SK-N-SH (cell line): ENCODE results near the gene AGMAT. TPM values are rescaled to one million over a fixed set of nuclear protein-coding genes. Genes with fewer than 3 reads are reported as not detected.

Source experiments
- CTCF ChIA-PET: fragments of 300-600, 350-600 bp; formaldehyde crosslinking; extraction: SDS; loops from one replicate; lab custom pipeline; 2021; lab: Yijun Ruan, JAX
- POLR2A ChIA-PET: fragments of 350-600 bp; sonication (Branson Sonifier 250); formaldehyde crosslinking; extraction: SDS; loops from one replicate; lab custom pipeline; 2020; ENCODE audit warnings: antibody characterized with exemption, inconsistent platforms; lab: Yijun Ruan, JAX
- DNase-seq: peaks from one replicate; pipeline ENCODE4 v3.0.0; 2012
- H2AFZ ChIP-seq: fragments of 200-600 bp; sonication (generic); 2 replicates; pipeline ENCODE4 v1.8.1; 2016; ENCODE audit warnings: antibody characterized with exemption, mild to moderate bottlenecking, low read depth
- H3F3A ChIP-seq: fragments of 200-600 bp; sonication (generic); replicated peaks from 2 replicates; pipeline ENCODE3; 2016; ENCODE audit warnings: antibody characterized with exemption, mild to moderate bottlenecking; ENCODE audit not compliant: insufficient read depth
- H3K27ac ChIP-seq, 2 experiments: fragments of 200-500 bp in 1 of 2; fragments of 200-600 bp in 1 of 2; sonication (Bioruptor generic) in 1 of 2; sonication (generic), shearing (Covaris generic) in 1 of 2; 2 replicates each; pipeline versions ENCODE4 v1.5.1 to v1.6.1; 2014 to 2016; ENCODE audit warnings: low read depth in 2 of 2, inconsistent platforms in 1 of 2, low read length in 1 of 2, mild to moderate bottlenecking in 1 of 2, mixed read lengths in 1 of 2
- H3K27me3 ChIP-seq: fragments of 200-600 bp; sonication (generic), shearing (Covaris generic); 2 replicates; pipeline ENCODE4 v1.6.1; 2016; ENCODE audit warnings: mixed run types; ENCODE audit not compliant: insufficient read depth
- H3K36me3 ChIP-seq, 2 experiments: fragments of 200-500 bp in 1 of 2; fragments of 200-600 bp in 1 of 2; sonication (Bioruptor generic) in 1 of 2; sonication (generic) in 1 of 2; replicated peaks in 1 of 2; 2 replicates each; pipeline versions ENCODE3 to v1.5.1; 2014 to 2016; ENCODE audit warnings: low read length in 1 of 2, mild to moderate bottlenecking in 1 of 2; ENCODE audit not compliant: insufficient read depth in 2 of 2, control insufficient read depth in 1 of 2
- H3K4me1 ChIP-seq, 2 experiments: fragments of 200-500 bp in 1 of 2; fragments of 200-600 bp in 1 of 2; sonication (Bioruptor generic) in 1 of 2; sonication (generic), shearing (Covaris generic) in 1 of 2; 2 replicates each; pipeline versions ENCODE4 v1.5.1 to v1.6.1; 2014 to 2016; ENCODE audit warnings: low read depth in 1 of 2, low read length in 1 of 2, mixed run types in 1 of 2; ENCODE audit not compliant: insufficient read depth in 2 of 2, control insufficient read depth in 1 of 2
- H3K4me2 ChIP-seq: fragments of 200-600 bp; sonication (generic), shearing (Covaris generic); 2 replicates; pipeline ENCODE4 v1.6.1; 2017; ENCODE audit warnings: mixed run types
- H3K4me3 ChIP-seq, 2 experiments: fragments of 200-500 bp in 1 of 2; fragments of 200-600 bp in 1 of 2; sonication (Bioruptor generic) in 1 of 2; sonication (generic), shearing (Covaris generic) in 1 of 2; 2 replicates each; pipeline versions ENCODE4 v1.5.1 to v1.8.1; 2014 to 2016; ENCODE audit warnings: low read depth in 2 of 2, inconsistent platforms in 1 of 2, low read length in 1 of 2, mild to moderate bottlenecking in 1 of 2, mixed read lengths in 1 of 2, moderate library complexity in 1 of 2
- H3K79me2 ChIP-seq: fragments of 200-600 bp; sonication (generic); 2 replicates; pipeline ENCODE4 v1.8.1; 2017; ENCODE audit warnings: mild to moderate bottlenecking; ENCODE audit not compliant: insufficient read depth
- H3K9ac ChIP-seq: fragments of 200-600 bp; sonication (generic); 2 replicates; pipeline ENCODE4 v1.6.1; 2017; ENCODE audit warnings: mixed run types
- H3K9me2 ChIP-seq: fragments of 200-600 bp; sonication (generic); 2 replicates; pipeline ENCODE4 v1.6.1; 2017; ENCODE audit warnings: mixed run types
- H3K9me3 ChIP-seq: fragments of 200-600 bp; sonication (generic); 2 replicates; pipeline ENCODE4 v1.6.1; 2017; ENCODE audit warnings: mixed run types, mild to moderate bottlenecking, moderate library complexity
- H4K20me1 ChIP-seq: fragments of 200-600 bp; sonication (generic); 2 replicates; pipeline ENCODE4 v1.6.1; 2017; ENCODE audit warnings: mild to moderate bottlenecking, mixed run types; ENCODE audit not compliant: insufficient read depth
- CHD2 ChIP-seq: fragments of 150-350 bp; IDR thresholded peaks from 2 replicates; pipeline ENCODE4 v1.6.1; 2018; ENCODE audit warnings: low read length; ENCODE audit not compliant: partially characterized antibody
- CTCF ChIP-seq: fragments of 200-600 bp; sonication (generic); IDR thresholded peaks from 2 replicates; pipeline ENCODE4 v1.6.1; 2017; ENCODE audit warnings: antibody characterized with exemption, mild to moderate bottlenecking, moderate library complexity
- EP300 ChIP-seq, 2 experiments: IDR thresholded peaks; 2 replicates each; pipeline versions ENCODE4 v1.4.0 to v1.6.1; 2012; ENCODE audit warnings: borderline replicate concordance in 1 of 2, low read depth in 1 of 2, low read length in 1 of 2
- FOXJ3 ChIP-seq: sonication (generic); formaldehyde crosslinking; IDR thresholded peaks from 2 replicates; pipeline ENCODE4 v1.5.1; 2020; ENCODE audit warnings: mild to moderate bottlenecking, missing genetic modification reagents
- GABPA ChIP-seq: IDR thresholded peaks from 2 replicates; pipeline ENCODE4 v1.4.0; 2012; ENCODE audit warnings: low read depth, mild to moderate bottlenecking
- IRF3 ChIP-seq: fragments of 150-350 bp; IDR thresholded peaks from 2 replicates; pipeline ENCODE4 v1.6.1; 2016; ENCODE audit warnings: mild to moderate bottlenecking, low read depth, low read length
- JUND ChIP-seq: IDR thresholded peaks from 2 replicates; pipeline ENCODE4 v1.4.0; 2012
- MAX ChIP-seq: IDR thresholded peaks from 2 replicates; pipeline ENCODE4 v1.4.0; 2012; ENCODE audit warnings: low read depth
- MEF2A ChIP-seq: IDR thresholded peaks from 2 replicates; pipeline ENCODE4 v1.4.0; 2012; ENCODE audit warnings: low read depth, borderline replicate concordance
- MXI1 ChIP-seq: IDR thresholded peaks from 2 replicates; pipeline ENCODE4 v1.6.1; 2012; ENCODE audit warnings: mild to moderate bottlenecking, low read depth, low read length, improper control_type of control experiment
- NFIC ChIP-seq: IDR thresholded peaks from 2 replicates; pipeline ENCODE4 v1.4.0; 2012; ENCODE audit warnings: borderline replicate concordance
- NRF1 ChIP-seq: IDR thresholded peaks from 2 replicates; pipeline ENCODE4 v1.6.1; 2012; ENCODE audit warnings: low read depth, mild to moderate bottlenecking, low read length
- RAD21 ChIP-seq: IDR thresholded peaks from 2 replicates; pipeline ENCODE4 v1.6.1; 2012; ENCODE audit warnings: mild to moderate bottlenecking, low read length
- RCOR1 ChIP-seq: fragments of 150-350 bp; IDR thresholded peaks from 2 replicates; pipeline ENCODE4 v1.6.1; 2017; ENCODE audit warnings: antibody characterized with exemption, low read length
- RXRA ChIP-seq: IDR thresholded peaks from 2 replicates; pipeline ENCODE4 v1.4.0; 2012; ENCODE audit warnings: low read depth, mild to moderate bottlenecking, borderline replicate concordance
- SIN3A ChIP-seq: IDR thresholded peaks from 2 replicates; pipeline ENCODE4 v1.6.1; 2012; ENCODE audit warnings: low read depth, mild to moderate bottlenecking, low read length, moderate library complexity, borderline replicate concordance
- SMC3 ChIP-seq: IDR thresholded peaks from 2 replicates; pipeline ENCODE4 v1.6.1; 2012; ENCODE audit warnings: low read depth, low read length, improper control_type of control experiment
- TAF1 ChIP-seq: IDR thresholded peaks from 2 replicates; pipeline ENCODE4 v1.6.1; 2012; ENCODE audit warnings: low read depth, mild to moderate bottlenecking, low read length, moderate library complexity, borderline replicate concordance
- TCF12 ChIP-seq: IDR thresholded peaks from 2 replicates; pipeline ENCODE4 v1.4.0; 2012
- TEAD4 ChIP-seq: IDR thresholded peaks from 2 replicates; pipeline ENCODE4 v1.4.0; 2012; ENCODE audit warnings: mild to moderate bottlenecking, borderline replicate concordance; ENCODE audit not compliant: insufficient read depth
- USF1 ChIP-seq: IDR thresholded peaks from 2 replicates; pipeline ENCODE4 v1.4.0; 2012; ENCODE audit warnings: low read depth, borderline replicate concordance
- USF2 ChIP-seq: fragments of 150-350 bp; IDR thresholded peaks from 2 replicates; pipeline ENCODE4 v1.6.1; 2017; ENCODE audit warnings: antibody characterized with exemption, low read length, low read depth, borderline replicate concordance
- YY1 ChIP-seq: IDR thresholded peaks from 2 replicates; pipeline ENCODE4 v1.4.0; 2012; ENCODE audit warnings: low read depth, mild to moderate bottlenecking
- WGBS: methylation state at CpG from one replicate; pipeline ENCODE4 v1.1.6; 2017; ENCODE audit warnings: low lambda C conversion rate; 5-methylcytosine and 5-hydroxymethylcytosine counted together
- polyA plus RNA-seq, 3 experiments: library from polyadenylated mRNA; depleted of rRNA; stranded (reverse); fragments of >200 nt; gene quantifications; 2 replicates each; pipeline ENCODE4 v1.2.3, GENCODE V29; 2012

The AGMAT gene
- polyA plus RNA-seq, 1 of the 3 experiments (the other 2 are of a cell fraction): 0.66 TPM

GRCh38 chr1:15592285-15592684 is 7.4 kb upstream of the AGMAT start:
- H3K9me3 ChIP-seq: no peaks in the 10 kb centered on the region
- H3K9ac ChIP-seq: no peak overlapping the region
- CTCF ChIA-PET: interaction anchor here (0.8 to 3.2 kb wide), 2 partner anchors 16 to 149 kb away, joined by 3 to 14 read pairs; no protein-coding TSS in a partner anchor
- H3F3A ChIP-seq: peaks cover 3% of the 10 kb centered on the region
- POLR2A ChIA-PET: no interaction called here
- TF ChIP-seq JUND (no peak), RCOR1 (no peak), MAX (no peak), TEAD4 (no peak), TCF12 (no peak), SIN3A (no peak), RXRA (no peak), NFIC (no peak), RAD21 (no peak)
- no peaks in the 10 kb centered on the region for H3K27me3 ChIP-seq
- no peaks in the 10 kb centered on the region for H4K20me1 ChIP-seq
- no peaks in the 10 kb centered on the region for H3K79me2 ChIP-seq
- no peaks in the 10 kb centered on the region for H3K9me2 ChIP-seq
- DNase-seq: no peak
- no peak overlapping the region for H3K27ac ChIP-seq
- H3K4me1 ChIP-seq: no peaks in the 10 kb centered on the region
- no peak overlapping the region for H2AFZ ChIP-seq
- no peaks in the 10 kb centered on the region for H3K36me3 ChIP-seq
- H3K4me3 ChIP-seq: no peak overlapping the region
- WGBS: 83% methylated on average over 5 of the region's 5 CpGs
- no peak overlapping the region for H3K4me2 ChIP-seq

GRCh38 chr1:15583016-15583706 is 1.7 kb downstream of the AGMAT start:
- no peaks in the 10 kb centered on the region for H3K4me1 ChIP-seq
- no peak overlapping the region for H3K4me3 ChIP-seq
- TF ChIP-seq SIN3A (no peak), USF1 (no peak), GABPA (no peak), NRF1 (no peak), IRF3 (no peak), MXI1 (no peak), TEAD4 (no peak), JUND (no peak), MEF2A (no peak), YY1 (no peak), RAD21 (no peak), EP300 (IDR thresholded peaks at IDR 0.05; ENCODE audit: borderline replicate concordance in 1 of 2, low read depth in 1 of 2, low read length in 1 of 2) (no peak), SMC3 (no peak), TAF1 (no peak), CHD2 (no peak), FOXJ3 (CRISPR knock-in tag) (no peak), RCOR1 (no peak), CTCF (no peak), USF2 (no peak)
- no peaks in the 10 kb centered on the region for H3K9me2 ChIP-seq
- ChIA-PET POLR2A (no interaction called here), CTCF (interaction anchor here (0.6 to 1.9 kb wide), 4 partner anchors 15 to 729 kb away, joined by 3 to 4 read pairs (median 4); partner anchors contain the start of gene FAM131C)
- no peak for DNase-seq
- peaks cover 2% of the 10 kb centered on the region for H3F3A ChIP-seq
- H2AFZ ChIP-seq: no peak overlapping the region
- no peaks in the 10 kb centered on the region for H3K27me3 ChIP-seq
- no peak overlapping the region for H3K9ac ChIP-seq
- no peaks in the 10 kb centered on the region for H3K9me3 ChIP-seq
- H4K20me1 ChIP-seq: no peaks in the 10 kb centered on the region
- no peak overlapping the region for H3K27ac ChIP-seq
- H3K79me2 ChIP-seq: no peaks in the 10 kb centered on the region
- no peaks in the 10 kb centered on the region for H3K36me3 ChIP-seq
- no peak overlapping the region for H3K4me2 ChIP-seq
- 96% methylated on average over 16 of the region's 18 CpGs for WGBS
